Neural progenitor cell (in vitro differentiated cells): ENCODE measurements around the gene ARHGAP30.

ENCODE experiments used
- CTCF ChIP-seq: fragments of 200-600 bp; sonication (generic); IDR thresholded peaks from 2 replicates; pipeline ENCODE4 v1.5.1; 2017; ENCODE audit warnings: antibody characterized with exemption, mild to moderate bottlenecking
- EZH2 ChIP-seq: fragments of 200-600 bp; sonication (generic); IDR thresholded peaks from 2 replicates; pipeline ENCODE4 v1.6.1; 2017; ENCODE audit warnings: antibody characterized with exemption, mild to moderate bottlenecking, moderate library complexity

- no peak for TF ChIP-seq CTCF
- TF ChIP-seq EZH2 = no peak
Observed at GRCh38 chr1:161000736-161001480, 68.8 kb downstream of the ARHGAP30 start.
